ENCODE data around the gene CLEC19A. TPM values are rescaled to one million over a fixed set of nuclear protein-coding genes. Genes with fewer than 3 reads are reported as not detected.

Gene CLEC19A
- total RNA-seq, 1 experiment from 2014 or later = not detected

DNA sequence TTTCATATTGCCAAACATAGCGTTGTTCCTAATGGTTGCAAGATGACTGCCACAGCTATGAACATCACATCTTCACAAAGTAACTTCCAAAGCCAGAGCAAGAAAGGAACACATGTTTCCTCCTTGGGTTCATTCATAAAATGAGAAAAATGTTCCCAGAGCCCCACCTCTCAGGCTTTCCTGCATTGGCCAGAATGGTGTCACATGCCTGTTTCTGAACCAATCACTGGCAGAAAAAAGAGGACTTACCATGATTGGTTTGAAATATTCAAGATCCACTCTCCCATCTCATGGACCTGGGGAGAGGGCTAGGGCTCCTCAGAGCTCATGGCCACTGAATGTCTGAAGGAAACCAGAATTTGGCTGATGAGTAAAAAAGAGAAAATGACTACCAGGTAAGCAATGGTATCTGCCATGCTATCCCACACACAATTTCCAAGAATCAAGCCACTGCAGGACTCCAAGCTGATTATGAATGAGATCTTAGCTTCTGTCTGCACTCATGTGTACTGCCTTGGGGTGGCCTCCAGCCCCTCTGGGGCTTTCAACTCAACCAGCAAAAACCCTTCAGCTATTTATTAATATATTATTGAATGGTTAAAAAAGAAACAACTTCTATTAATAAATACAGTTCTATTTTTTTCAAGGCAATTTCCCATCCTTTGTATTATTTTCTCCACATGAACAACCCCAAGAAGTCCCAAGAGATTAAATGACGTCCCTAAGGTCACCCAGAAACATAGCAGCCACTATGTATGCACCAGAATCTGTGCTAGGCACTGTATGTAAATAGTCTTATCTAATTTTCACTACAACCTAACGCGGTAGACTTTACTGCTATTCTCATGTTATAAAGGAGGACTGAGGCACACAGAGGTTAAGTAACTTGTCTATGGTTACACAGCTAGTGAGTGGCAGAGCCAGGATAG, 70.8 kb downstream of the CLEC19A start:
- H3K9me3 Mint-ChIP-seq (ENCODE audit: unreplicated experiment) = no peaks in the 10 kb centered on the region
- ChIA-PET CTCF (no interaction called here), POLR2A (no interaction called here)
- no peaks in the 10 kb centered on the region for H3K27me3 ChIP-seq (replicated peaks; ENCODE audit: control insufficient read depth, insufficient read depth, low read length)
- no peaks in the 10 kb centered on the region for H3K36me3 ChIP-seq (ENCODE audit: control insufficient read depth, insufficient read depth, low read length)
- no peaks in the 10 kb centered on the region for H3K4me1 ChIP-seq
- no peak overlapping the region for H3K27ac Mint-ChIP-seq (ENCODE audit: unreplicated experiment)
- H3K4me3 Mint-ChIP-seq (ENCODE audit: unreplicated experiment) = no peak overlapping the region
- BruUV-seq (replicated peaks) = no TSS peak
- no peaks in the 10 kb centered on the region for H3K27me3 Mint-ChIP-seq (ENCODE audit: insufficient read depth, unreplicated experiment)
- intact Hi-C loops (cut with micrococcal nuclease; ENCODE audit: unreplicated experiment) = no loop called here
- DNase-seq = no peak
- H3K4me1 Mint-ChIP-seq (ENCODE audit: low read depth, unreplicated experiment) = no peaks in the 10 kb centered on the region
- H3K4me3 ChIP-seq (ENCODE audit: low read depth, low read length) = no peak overlapping the region
- no peaks in the 10 kb centered on the region for H3K9me3 ChIP-seq
- TF ChIP-seq, protein P1, sequence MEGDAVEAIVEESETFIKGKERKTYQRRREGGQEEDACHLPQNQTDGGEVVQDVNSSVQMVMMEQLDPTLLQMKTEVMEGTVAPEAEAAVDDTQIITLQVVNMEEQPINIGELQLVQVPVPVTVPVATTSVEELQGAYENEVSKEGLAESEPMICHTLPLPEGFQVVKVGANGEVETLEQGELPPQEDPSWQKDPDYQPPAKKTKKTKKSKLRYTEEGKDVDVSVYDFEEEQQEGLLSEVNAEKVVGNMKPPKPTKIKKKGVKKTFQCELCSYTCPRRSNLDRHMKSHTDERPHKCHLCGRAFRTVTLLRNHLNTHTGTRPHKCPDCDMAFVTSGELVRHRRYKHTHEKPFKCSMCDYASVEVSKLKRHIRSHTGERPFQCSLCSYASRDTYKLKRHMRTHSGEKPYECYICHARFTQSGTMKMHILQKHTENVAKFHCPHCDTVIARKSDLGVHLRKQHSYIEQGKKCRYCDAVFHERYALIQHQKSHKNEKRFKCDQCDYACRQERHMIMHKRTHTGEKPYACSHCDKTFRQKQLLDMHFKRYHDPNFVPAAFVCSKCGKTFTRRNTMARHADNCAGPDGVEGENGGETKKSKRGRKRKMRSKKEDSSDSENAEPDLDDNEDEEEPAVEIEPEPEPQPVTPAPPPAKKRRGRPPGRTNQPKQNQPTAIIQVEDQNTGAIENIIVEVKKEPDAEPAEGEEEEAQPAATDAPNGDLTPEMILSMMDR (IDR thresholded peaks at IDR 0.05; ENCODE audit: insufficient read depth in 1 of 2, low read depth in 1 of 2, low read length in 1 of 2, severe bottlenecking in 1 of 2, unreplicated experiment in 1 of 2) = no peak
- no peaks in the 10 kb centered on the region for H3K36me3 Mint-ChIP-seq (ENCODE audit: insufficient read depth, unreplicated experiment)

DNA sequence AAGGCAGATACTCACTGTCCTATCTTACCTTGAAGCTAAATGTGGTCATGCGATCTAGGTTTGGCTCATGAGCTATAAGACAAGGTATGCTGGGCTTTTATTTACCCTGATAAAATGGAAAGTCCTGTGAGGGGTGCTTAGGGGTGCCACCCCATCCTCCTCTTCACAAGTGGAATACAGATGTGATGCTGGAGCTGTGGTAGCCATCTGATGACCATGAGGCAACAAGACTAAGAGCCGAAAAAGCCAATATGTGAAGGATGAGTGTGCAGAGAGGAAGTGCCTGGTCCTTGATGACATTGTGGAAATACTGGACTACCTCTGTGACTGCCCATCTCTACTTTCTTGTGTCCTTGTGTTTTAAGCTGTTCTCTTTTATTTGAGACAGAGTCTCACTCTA, 74.0 kb downstream of the CLEC19A start:
- no peaks in the 10 kb centered on the region for H3K4me1 Mint-ChIP-seq (ENCODE audit: low read depth, unreplicated experiment)
- H3K9me3 ChIP-seq = no peaks in the 10 kb centered on the region
- H3K4me1 ChIP-seq = no peaks in the 10 kb centered on the region
- TF ChIP-seq, protein P1 (IDR thresholded peaks at IDR 0.05; ENCODE audit: insufficient read depth in 1 of 2, low read depth in 1 of 2, low read length in 1 of 2, severe bottlenecking in 1 of 2, unreplicated experiment in 1 of 2) = no peak
- H3K36me3 Mint-ChIP-seq (ENCODE audit: insufficient read depth, unreplicated experiment) = no peaks in the 10 kb centered on the region
- no peak overlapping the region for H3K4me3 ChIP-seq (ENCODE audit: low read depth, low read length)
- no TSS peak for BruUV-seq (replicated peaks)
- H3K27me3 Mint-ChIP-seq (ENCODE audit: insufficient read depth, unreplicated experiment) = no peaks in the 10 kb centered on the region
- no peak for DNase-seq
- no peak overlapping the region for H3K27ac Mint-ChIP-seq (ENCODE audit: unreplicated experiment)
- no peak overlapping the region for H3K4me3 Mint-ChIP-seq (ENCODE audit: unreplicated experiment)
- no peaks in the 10 kb centered on the region for H3K36me3 ChIP-seq (ENCODE audit: control insufficient read depth, insufficient read depth, low read length)
- CTCF ChIA-PET = no interaction called here
- no peaks in the 10 kb centered on the region for H3K27me3 ChIP-seq (replicated peaks; ENCODE audit: control insufficient read depth, insufficient read depth, low read length)
- intact Hi-C loops (cut with micrococcal nuclease; ENCODE audit: unreplicated experiment) = loop anchor here (2.0 kb wide), 1 partner anchor 31 kb away; no protein-coding TSS in a partner anchor
- H3K9me3 Mint-ChIP-seq (ENCODE audit: unreplicated experiment) = no peaks in the 10 kb centered on the region
- POLR2A ChIA-PET = no interaction called here

Other genes with a start within 250 kb of the CLEC19A start
- 15.7 and 17.3 TPM in 2 replicates for gene COQ7, start 218.1 kb upstream of the CLEC19A start, total RNA-seq (2022)
- gene ITPRIPL2, start 171.8 kb upstream of the CLEC19A start, total RNA-seq (2022) = 24.5 TPM in 2 replicates
- gene SYT17, start 117.5 kb upstream of the CLEC19A start, total RNA-seq (2022) = 4.2 and 4.6 TPM in 2 replicates
- 1.5 and 2.3 TPM in 2 replicates for gene TMC5, start 132.2 kb downstream of the CLEC19A start, total RNA-seq (2022)
- 48.2 and 48.7 TPM in 2 replicates for gene GDE1, start 236.4 kb downstream of the CLEC19A start, total RNA-seq (2022)
- 7.5 and 9.4 TPM in 2 replicates for gene CCP110, start 238.2 kb downstream of the CLEC19A start, total RNA-seq (2022)